Measurements from ENCODE around the gene MEI1. TPM values are rescaled to one million over a fixed set of nuclear protein-coding genes. Genes with fewer than 3 reads are reported as not detected.
A peak's percentile ranks its signal among the peaks of the same experiment; 100 is the strongest.
"Not testable (repeated sequence)": the region's sequence is repeated elsewhere in the genome, so short reads cannot be mapped to it uniquely, and the experiment has no call there.

The MEI1 gene
- total RNA-seq, 2 donors from 2014 or later = 0.71 to 15.5 TPM

GRCh38 chr22:41684194-41684593 lies 15.1 kb upstream of the MEI1 start:
- H3K27me3 ChIP-seq = no peaks in the 10 kb centered on the region
- H3K4me3 ChIP-seq = no peak overlapping the region
- H3K9me3 ChIP-seq = no peaks in the 10 kb centered on the region
- DNase-seq (ENCODE audit: low spot score) = no peak
- TF ChIP-seq CTCF (IDR thresholded peaks at IDR 0.05) = no peak
- H3K4me1 ChIP-seq = peaks cover 0 to 27% of the 10 kb centered on the region in 2 donors
- H3K27ac ChIP-seq = no peak overlapping the region
- H3K36me3 ChIP-seq = peaks cover 16% of the 10 kb centered on the region

- not testable (repeated sequence) for H3K27me3 ChIP-seq; H3K27ac ChIP-seq; DNase-seq (ENCODE audit: low spot score); H3K9me3 ChIP-seq; H3K4me3 ChIP-seq; H3K36me3 ChIP-seq
- peaks cover 0 to 33% of the 10 kb centered on the region in 2 donors for H3K4me1 ChIP-seq
Observed at GRCh38 chr22:41686890-41687289, 12.4 kb upstream of the MEI1 start.

- H3K4me3 ChIP-seq = peak overlapping the region; percentile 75 to 76
- no peak for TF ChIP-seq CTCF (IDR thresholded peaks at IDR 0.05)
- H3K27ac ChIP-seq = peak overlapping the region; percentile 94 to 95
- no peaks in the 10 kb centered on the region for H3K27me3 ChIP-seq
- H3K4me1 ChIP-seq = peaks cover 0 to 29% of the 10 kb centered on the region in 2 donors
- no peaks in the 10 kb centered on the region for H3K36me3 ChIP-seq
- H3K9me3 ChIP-seq = no peaks in the 10 kb centered on the region
- DNase-seq (ENCODE audit: low spot score) = no peak
Observed at GRCh38 chr22:41687901-41688364, 11.4 kb upstream of the MEI1 start.

GRCh38 chr22:41688365-41689211 lies 10.7 kb upstream of the MEI1 start, which contains the start of gene SNU13:
SNU13 (minus strand) TSS chr22:41688867; CDS start chr22:41688796, 71 bp downstream.
- DNase-seq (ENCODE audit: low spot score) = peak; percentile 95
- H3K27me3 ChIP-seq = no peaks in the 10 kb centered on the region
- H3K27ac ChIP-seq = peak within 1 kb of the TSS; percentile 94 to 95
- TF ChIP-seq CTCF (IDR thresholded peaks at IDR 0.05) = peak in 1 of 2 donors; percentile 32
- peaks cover 0 to 23% of the 10 kb centered on the region in 2 donors for H3K4me1 ChIP-seq
- peak within 1 kb of the TSS; percentile 75 to 76 for H3K4me3 ChIP-seq
- H3K9me3 ChIP-seq = no peaks in the 10 kb centered on the region
- peaks cover 3% of the 10 kb centered on the region for H3K36me3 ChIP-seq

GRCh38 chr22:41690476-41690875 lies 8.8 kb upstream of the MEI1 start:
- DNase-seq (ENCODE audit: low spot score) = no peak
- Histone ChIP-seq H3K27ac (no peak overlapping the region), H3K36me3 (peaks cover 10% of the 10 kb centered on the region), H3K27me3 (no peaks in the 10 kb centered on the region), H3K9me3 (no peaks in the 10 kb centered on the region), H3K4me1 (peaks cover 0 to 23% of the 10 kb centered on the region in 2 donors), H3K4me3 (no peak overlapping the region)
- no peak for TF ChIP-seq CTCF (IDR thresholded peaks at IDR 0.05)

GRCh38 chr22:41695211-41695610 lies 4.1 kb upstream of the MEI1 start:
- no peak for DNase-seq (ENCODE audit: low spot score)
- peaks cover 10% of the 10 kb centered on the region for H3K36me3 ChIP-seq
- H3K4me1 ChIP-seq = peaks cover 0 to 22% of the 10 kb centered on the region in 2 donors
- no peak for TF ChIP-seq CTCF (IDR thresholded peaks at IDR 0.05)
- no peaks in the 10 kb centered on the region for H3K27me3 ChIP-seq
- H3K9me3 ChIP-seq = no peaks in the 10 kb centered on the region
- H3K4me3 ChIP-seq = no peak overlapping the region
- H3K27ac ChIP-seq = no peak overlapping the region
